ENCODE data around the gene ISG15.
"Not testable (repeated sequence)": the region's sequence is repeated elsewhere in the genome, so short reads cannot be mapped to it uniquely, and the experiment has no call there.

Gene ISG15

DNA sequence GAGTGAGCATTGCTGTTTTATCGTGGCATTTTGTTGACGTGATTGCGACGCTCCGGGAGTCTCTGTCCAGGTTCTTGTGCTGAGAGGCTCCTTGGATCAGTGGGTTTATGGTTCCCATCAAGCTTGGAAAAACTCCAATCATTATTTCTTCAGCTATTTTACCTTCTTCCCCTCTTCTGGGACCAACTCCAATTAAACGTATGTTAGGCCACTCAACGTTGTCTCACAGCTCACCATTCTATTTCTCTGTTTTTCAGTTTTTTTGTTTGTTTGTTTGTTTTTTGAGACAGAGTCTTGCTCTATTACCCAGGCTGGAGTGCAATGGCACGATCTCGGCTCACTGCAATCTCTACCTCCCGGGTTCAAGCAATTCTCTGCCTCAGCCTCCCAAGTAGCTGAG is 21.4 kb upstream of the ISG15 start:
- no peak for DNase-seq (ENCODE audit: low read depth)
- H3K4me3 ChIP-seq (ENCODE audit: low read depth, low read length) = no peak overlapping the region

DNA sequence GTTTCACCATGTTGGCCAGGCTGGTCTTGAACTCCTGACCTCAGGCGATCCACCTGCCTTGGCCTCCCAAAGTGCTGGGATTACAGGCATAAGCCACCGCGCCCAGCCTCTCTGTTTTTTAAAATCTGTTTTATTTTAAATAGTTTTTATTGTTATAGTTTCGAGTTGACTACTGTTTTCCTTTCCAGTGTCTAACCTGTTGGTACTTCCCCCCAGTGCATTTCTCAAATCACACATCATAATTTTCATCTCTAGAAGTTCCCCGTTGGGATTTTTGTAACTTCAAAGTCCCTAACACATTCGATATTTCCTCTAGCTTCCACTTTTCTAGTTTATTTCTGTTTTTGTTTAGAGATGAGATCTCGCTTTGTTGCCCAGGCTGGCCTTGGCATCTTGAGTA is 20.9 kb upstream of the ISG15 start:
- no peak for DNase-seq (ENCODE audit: low read depth)

DNA sequence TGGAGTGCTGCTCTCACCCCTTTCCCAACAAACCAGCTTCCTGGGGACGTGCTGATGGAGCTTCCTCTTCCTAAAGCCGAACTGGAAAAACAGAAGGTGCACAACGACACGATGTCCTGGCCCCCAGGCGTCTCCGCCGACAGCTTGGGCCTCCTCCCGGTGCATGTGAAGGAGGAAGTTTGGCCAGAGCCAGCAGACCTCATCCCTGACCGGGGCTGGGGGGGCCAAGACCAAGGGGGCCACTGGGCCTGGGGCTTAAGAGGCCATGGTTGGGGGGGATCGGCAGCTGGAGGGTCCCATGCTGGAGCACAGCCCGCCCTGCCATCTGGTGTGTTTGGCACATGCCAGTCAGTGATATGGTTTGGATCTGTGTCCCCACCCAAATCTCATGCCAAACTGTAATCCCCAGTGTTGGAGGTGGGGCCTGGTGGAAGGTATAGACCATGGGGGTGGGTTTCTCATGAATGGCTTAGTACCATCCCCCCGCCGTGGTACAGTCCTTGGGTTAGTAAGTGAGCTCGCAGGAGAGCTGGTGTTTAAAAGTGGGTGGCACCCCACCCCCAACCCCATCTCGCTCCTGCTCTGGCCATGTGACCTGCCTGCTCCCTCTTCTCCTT is 19.8 kb upstream of the ISG15 start:
- no peak overlapping the region for H3K4me3 ChIP-seq (ENCODE audit: low read depth, low read length)
- DNase-seq (ENCODE audit: low read depth) = no peak

More for the DNA sequence above, 20.9 kb upstream of the ISG15 start:
- H3K4me3 ChIP-seq (ENCODE audit: low read depth, low read length) = no peak overlapping the region

DNA sequence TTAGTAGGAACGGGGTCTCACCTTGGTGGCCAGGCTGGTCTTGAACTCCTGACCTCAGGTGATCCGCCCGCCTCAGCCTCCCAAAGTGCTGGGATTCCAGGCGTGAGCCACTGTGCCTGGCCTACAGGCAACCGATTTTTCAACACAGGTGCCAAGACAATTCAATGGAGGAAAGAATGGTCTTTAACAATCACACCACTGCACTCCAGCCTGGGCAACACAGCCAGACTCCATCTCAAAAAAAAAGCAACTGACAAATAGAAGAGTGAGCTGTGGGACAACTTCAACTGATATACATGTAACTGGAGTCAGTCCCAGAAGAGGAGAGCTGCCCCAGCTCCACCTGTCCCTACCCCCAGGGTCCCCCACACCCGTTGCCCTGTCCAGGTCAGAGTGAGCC is 18.8 kb upstream of the ISG15 start:
- not testable (repeated sequence) for H3K4me3 ChIP-seq (ENCODE audit: low read depth, low read length); DNase-seq (ENCODE audit: low read depth)

DNA sequence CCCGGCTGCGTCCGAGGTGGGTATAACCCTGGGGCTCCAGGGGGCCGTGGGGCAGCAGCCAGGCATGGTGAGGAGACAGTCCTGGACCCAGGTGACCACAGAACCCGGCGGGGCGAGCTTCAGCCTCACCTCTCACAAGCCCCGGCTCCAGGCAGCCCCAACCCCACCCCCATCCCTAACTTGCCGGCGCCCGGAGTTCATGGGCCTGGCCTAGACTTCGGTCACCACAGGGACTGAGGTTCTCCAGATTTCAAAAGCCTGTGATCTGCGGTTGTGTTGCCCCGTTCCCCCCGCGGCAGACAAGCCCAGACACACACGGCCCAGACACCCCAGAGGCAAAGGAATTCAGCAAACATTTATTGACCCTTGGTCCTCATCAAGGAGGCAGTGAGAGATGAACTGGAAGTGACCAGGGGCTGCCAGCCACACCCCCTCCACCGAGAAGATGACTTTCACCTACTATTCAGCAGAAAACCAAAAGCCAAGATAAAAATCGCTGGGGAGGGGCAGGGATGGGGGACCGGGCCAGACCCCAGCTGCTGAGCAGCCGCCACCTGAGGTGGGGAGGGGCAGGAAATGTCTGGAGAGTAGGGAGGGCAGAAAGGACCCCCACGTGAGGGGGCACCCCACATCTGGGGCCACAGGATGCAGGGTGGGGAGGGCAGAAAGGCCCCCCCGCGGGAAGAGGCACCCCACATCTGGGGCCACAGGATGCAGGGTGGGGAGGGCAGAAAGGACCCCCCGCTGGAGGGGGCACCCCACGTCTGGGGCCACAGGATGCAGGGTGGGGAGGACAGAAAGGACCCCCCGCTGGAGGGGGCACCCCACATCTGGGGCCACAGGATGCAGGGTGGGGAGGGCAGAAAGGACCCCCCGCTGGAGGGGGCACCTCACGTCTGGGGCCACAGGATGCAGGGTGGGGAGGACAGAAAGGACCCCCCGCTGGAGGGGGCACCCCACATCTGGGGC is 17.3 kb upstream of the ISG15 start:
- no peak for DNase-seq (ENCODE audit: low read depth)
- no peak overlapping the region for H3K4me3 ChIP-seq (ENCODE audit: low read depth, low read length)

DNA sequence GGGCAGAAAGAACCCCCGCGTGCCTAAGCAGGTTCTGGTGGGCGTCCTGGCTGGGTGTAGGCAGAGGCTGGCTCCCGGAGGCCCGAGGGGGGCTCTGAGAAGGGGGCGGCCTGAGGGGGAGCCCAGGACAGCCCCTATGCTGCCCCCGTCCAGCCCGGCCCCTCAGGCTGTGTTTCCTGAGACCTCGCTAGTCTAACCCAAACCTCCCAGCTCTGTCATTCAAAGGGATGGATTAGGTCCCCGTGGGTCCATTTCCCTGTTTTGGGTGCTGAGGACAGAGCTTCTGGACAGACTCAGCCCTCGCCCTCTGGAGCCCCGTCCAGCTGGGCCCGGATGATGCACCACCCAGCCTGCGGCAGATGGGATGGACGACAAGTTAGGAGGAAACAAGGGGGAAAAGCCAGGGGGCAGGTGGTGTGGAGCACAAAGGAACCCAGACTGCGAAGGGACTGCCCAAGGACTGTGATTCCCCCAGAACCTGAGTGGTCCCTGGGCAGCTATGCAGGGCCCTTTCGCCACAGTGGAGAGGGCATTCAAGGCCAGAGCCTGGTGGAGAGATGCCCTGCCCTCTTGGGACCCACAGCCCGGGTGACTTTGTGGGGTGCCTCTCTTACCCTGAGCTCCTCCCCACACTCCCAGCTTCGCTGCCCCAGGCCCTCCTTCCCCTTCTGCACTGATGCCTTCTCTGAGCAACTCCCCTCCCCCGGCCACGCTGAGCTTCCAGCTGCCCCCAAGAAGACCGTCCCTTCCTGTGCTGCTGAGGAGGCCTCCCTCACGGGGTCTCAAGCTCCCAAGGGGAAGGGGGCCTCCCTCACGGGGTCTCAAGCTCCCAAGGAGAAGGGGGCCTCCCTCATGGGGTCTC is 16.2 kb upstream of the ISG15 start:
- no peak overlapping the region for H3K4me3 ChIP-seq (ENCODE audit: low read depth, low read length)

DNA sequence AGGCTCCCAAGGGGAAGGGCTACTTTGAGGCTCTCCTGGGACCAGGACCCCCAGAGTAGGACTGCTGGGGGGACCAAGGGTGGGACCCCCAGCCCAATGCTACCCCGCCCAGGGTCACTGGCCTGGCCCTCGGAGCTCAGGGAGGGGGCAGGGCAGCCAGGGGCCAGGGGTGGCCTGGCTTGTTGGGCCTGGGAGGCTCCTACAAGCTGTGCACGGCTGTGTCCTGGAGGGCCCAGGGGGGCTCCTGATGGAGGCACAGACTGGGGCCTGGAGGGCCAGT is 15.6 kb upstream of the ISG15 start:
- DNase-seq (ENCODE audit: low read depth) = no peak
- no peak overlapping the region for H3K4me3 ChIP-seq (ENCODE audit: low read depth, low read length)

More for the DNA sequence above, 16.2 kb upstream of the ISG15 start:
- DNase-seq (ENCODE audit: low read depth) = no peak

DNA sequence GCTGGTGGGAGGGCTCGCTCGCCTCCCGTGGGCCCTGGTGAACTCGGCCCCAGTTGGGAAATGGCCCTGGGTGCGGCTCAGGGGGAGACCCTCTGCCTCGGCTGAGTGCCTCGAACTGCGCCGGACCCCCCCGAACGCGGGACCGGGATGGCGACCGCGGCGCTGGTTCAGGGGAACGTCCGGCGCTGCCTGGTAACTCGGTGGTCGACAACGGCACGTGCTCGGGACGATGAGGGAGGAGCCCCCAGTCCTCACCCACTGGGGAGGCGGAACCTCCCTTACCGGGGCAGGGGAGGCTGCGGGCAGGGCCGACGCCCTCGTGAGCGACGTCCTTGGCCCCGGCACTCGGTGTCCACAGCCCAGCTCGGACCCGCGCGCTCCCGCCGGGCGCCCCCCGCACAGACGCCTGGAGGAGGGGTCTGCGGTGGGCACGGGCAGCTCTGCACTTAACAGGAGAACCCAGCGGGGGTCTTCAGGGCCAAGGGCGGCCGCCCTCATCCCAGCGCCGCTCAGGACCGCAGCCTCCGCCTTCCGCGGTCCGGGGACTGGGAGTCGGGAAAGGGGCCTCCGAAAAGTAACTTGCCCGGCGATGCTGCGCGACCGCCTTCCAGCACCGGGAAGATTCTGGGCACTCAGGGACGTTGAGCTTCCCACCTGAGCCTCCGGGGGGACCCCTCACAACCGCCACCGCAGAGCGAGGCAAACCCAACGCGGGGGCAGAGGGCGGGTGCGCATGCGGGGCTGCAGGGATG is 15.1 kb upstream of the ISG15 start:
- DNase-seq (ENCODE audit: low read depth) = no peak
- H3K4me3 ChIP-seq (ENCODE audit: low read depth, low read length) = peak overlapping the region; percentile 9

DNA sequence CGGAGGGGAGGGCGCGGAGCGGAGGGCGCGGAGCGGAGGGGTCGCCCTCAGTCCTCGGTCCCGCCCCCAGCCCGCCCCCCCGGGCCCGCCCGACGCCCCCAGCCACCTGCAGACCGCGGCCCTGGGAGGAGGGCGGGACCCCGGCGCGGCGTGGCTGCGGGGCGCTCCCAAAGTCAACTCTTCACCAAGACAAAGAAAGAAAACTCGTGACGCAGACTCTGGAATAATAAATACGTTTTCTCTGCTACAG is 14.6 kb upstream of the ISG15 start:
- DNase-seq (ENCODE audit: low read depth) = no peak
- H3K4me3 ChIP-seq (ENCODE audit: low read depth, low read length) = peak overlapping the region; percentile 60

DNA sequence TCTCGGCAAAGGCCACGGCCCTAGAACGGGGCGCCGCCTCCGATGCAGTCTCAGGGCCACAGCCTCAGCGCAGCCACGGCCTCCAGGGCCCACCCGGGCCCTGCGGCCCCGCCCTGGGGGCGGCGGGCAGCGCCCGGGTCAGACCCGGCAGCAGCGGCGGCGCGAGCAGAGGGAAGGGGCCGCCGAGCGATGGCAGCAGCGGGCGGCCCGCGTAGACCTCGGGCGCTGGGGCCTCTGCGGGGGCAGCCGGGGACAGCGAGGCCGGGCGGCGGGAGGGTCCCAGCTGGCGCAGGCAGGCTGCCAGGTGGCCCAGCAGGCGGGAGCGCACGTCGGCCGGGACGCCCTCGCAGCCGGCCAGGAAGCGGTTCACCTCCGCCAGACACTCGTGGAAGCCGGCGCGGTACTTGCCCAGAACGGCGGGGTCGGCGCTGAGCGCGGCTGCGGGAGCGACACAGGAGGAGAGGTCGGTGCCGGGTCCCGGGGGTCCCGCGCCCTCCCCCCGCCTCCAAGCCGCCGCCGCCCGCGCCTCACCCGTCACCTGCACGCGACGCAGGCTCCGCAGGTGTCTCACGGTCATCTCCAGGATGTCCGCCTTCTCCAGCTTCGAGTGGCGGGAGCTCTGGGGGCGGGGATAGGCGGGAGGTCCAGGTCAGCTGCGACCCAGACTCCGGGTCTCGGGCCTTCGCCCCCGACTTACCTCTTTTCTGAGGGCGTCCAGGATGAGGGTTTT is 14.1 kb upstream of the ISG15 start:
- no peak for DNase-seq (ENCODE audit: low read depth)
- peak overlapping the region; percentile 60 for H3K4me3 ChIP-seq (ENCODE audit: low read depth, low read length)

DNA sequence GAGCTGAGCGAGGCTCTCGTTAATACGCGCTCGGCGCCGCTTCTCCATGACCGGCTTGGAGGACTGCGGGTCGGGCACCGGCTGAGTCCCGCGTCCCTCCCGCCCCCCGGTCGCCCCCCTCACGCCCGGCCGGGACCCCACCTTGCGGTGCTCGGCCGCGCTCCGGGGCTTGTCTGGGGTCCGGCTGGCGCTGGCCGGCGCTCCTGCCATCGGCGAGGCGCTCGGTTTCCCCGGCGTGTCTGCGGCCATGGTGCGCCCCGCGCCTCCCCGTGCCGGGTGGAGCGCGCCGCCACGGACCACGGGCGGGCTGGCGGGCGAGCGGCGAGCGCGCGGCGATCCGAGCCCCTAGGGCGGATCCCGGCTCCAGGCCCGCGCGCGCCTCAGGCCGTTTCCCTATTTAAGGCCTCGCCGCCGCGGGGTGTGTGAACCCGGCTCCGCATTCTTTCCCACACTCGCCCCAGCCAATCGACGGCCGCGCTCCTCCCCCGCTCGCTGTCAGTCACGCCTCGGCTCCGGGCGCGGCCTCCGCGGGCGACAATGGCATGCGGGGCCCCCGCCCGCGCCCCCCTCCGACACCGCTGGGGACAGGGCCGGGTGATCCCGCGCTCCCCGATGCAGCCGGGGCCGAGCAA is 13.5 kb upstream of the ISG15 start, which contains the start of gene HES4:
HES4 (minus strand) TSS at position 373 of the 632 bp plus-strand sequence; CDS start at position 249, 124 bp downstream.
- peak within 1 kb of the TSS; percentile 60 for H3K4me3 ChIP-seq (ENCODE audit: low read depth, low read length)
- peak; percentile 76 for DNase-seq (ENCODE audit: low read depth)

DNA sequence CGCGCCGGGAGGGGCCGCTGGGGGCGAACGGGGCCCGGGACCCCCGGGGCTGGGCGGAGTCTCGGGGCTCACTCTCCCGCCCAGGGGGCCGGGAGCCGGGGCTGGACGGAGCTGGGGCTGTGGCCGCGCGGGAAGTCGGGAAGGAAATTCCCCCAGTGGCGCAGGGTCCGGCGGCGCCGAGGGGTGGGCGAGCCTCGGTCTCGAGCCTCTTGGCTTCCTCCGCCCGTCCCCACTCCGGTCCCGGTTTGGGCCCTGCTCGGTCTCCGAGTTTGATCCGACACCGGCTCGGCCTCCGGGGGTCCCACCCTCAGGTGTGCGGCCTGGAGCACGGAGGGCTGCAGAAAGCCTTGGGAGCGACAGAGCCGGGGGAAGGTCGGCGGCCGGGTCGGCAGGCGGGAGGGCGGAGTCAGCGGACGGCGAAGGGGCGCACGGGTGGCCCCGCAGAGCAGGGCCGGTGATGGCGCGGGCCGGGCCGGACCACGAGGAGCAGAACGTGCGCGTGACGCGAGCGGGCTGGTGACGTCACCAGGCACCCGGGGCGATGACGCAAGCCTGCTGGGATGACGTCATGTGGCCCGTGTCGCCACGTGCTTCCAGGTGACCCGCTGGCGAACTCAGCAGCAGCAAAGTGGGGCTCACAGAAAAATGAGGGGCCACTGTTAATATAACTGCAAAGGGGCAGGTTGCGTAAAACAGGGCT is 12.8 kb upstream of the ISG15 start:
- peak; percentile 70 for DNase-seq (ENCODE audit: low read depth)
- peak overlapping the region; percentile 60 for H3K4me3 ChIP-seq (ENCODE audit: low read depth, low read length)

DNA sequence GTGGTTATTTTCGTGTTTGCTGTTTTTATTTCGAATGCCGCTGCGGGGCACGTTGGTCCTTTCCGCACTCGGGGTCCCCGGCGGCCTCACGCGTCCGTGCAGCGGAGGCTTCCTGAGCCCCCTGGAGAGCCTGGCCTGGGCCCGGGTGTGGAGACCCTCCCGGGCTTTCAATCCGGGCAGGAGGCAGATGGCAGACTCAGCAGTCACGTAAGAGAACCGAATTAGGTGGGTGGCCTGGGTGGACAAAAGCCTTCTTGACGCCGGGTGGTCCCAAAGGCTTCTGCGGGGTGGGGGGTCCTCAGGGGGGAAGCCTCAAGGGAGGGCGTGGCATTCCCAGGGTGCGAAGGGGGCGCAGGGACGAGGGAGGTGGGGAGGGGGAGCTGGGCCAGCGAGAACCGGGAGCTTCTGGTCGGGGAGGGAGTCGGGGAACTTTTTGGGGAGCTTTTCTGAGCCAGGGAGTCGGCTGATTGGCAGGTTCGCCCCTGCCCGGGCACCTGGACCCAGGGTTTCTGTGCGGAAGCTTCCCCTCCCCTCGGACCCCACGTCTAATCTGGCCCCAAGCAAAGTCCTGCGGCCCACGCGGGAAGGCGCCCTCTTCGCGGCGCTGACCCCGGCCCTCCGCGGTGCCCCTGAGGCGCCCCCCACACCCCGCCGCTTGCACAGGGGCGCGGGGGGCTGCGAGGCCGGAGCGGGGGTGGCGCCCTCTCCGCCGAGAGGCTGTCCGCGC is 12.1 kb upstream of the ISG15 start:
- no peak for DNase-seq (ENCODE audit: low read depth)
- H3K4me3 ChIP-seq (ENCODE audit: low read depth, low read length) = peak overlapping the region; percentile 60

DNA sequence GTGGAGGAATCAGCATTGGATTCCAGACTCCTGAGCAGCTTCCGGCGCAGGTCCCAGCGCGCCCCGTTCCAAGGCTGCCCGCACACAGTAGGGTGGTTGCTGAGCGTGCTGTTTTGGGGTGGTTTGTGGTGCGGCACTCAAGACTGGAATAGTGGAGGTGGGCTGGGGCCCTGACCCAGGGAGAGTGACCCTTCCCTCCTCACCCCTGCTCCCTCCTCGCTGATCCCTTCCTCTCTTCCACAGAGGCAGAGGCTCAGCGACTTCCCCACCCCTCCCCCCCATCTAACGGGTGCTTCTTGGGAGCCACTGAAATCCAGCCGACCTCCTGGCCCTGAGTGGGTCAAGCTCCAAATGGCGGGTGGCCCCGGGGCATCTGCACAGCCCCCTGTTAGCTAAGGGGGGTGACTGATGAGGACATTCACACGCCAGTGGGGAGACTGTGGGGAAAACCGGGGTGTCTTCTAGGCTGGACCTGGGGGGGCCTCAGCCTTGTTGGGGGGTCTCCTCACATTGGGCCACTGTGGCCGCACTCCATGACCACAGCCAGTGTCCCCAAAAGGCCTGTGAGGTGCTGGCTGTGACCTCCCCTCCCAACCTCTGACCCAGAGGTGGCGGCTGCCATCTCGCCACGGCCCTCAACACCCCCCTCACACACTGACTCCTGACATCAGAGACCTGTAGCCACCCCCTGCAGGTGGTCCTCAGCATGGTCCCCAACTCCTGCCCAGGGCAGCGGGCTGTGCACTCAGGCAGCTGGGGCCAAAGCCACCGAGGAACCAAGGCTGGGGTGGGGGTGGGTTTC is 9.5 kb upstream of the ISG15 start:
- H3K4me3 ChIP-seq (ENCODE audit: low read depth, low read length) = no peak overlapping the region
- DNase-seq (ENCODE audit: low read depth) = no peak

DNA sequence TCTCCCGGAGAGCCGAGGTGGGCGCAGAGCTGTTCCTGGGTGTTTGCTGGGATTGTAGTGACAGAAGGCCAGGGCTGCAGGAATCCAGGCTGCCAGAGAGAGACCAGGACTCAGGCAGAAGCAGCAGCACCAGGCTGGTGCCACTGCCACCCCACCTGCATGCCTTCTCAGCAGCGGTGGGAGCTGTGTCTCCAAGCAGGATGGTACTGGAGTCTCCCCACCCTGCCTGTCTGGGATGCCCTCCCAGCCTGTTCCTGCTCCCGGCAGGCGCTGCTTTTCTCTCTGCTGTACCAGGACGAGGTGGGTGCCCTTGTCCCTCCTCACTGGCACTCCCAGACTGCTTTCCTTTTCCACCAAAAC is 8.9 kb upstream of the ISG15 start:
- DNase-seq (ENCODE audit: low read depth) = no peak
- H3K4me3 ChIP-seq (ENCODE audit: low read depth, low read length) = no peak overlapping the region

DNA sequence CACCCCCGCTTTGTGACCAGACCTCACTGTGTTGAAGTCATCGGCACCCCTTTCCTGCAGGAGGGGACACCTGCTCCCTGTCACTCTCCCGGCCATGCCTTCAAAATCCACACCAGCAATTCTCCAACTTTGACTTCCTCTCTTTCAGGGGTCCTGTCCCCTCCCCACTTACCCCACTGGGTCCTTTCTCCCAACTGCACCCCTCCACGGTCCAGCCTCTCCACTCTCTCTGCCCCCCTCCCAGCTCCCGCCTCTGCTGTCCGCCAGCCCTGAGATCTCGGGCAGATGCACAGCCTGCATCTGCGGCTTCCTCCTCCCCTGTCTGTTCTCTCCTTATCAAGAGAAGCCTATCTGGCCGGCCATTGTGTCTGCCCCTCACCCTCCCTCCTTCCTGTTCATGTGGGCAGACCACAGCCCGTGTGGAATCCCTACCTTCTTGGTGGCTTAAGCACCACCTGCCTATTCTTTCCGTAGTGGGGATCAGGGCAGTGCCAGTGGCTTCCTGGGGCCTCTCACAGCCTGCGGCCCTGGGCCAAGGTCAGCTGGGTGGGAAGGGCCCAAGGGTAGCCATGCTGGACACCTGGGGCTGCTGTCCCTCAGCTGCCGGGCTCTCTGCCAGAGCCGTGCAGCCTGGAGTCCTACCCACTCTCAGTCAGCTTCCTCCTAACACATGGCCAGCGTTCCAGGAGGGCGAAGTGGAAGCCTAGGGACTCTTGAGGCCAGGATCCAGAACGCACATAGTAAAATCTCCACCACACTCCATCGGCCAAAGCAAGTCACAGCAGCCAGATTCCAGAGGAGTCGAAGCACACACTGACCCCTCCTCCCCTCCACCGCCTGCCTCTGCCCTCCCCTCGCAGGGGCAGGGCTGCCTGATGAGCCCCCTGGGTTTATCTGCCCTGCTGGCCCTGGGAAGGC is 8.3 kb upstream of the ISG15 start:
- no peak overlapping the region for H3K4me3 ChIP-seq (ENCODE audit: low read depth, low read length)
- DNase-seq (ENCODE audit: low read depth) = no peak

Measured in skeletal muscle cell (primary cell).